ENCODE measurements around the gene GZMH.
"Not testable (repeated sequence)": the region's sequence is repeated elsewhere in the genome, so short reads cannot be mapped to it uniquely, and the experiment has no call there.

The GZMH gene

GRCh38 chr14:24609655-24610344 lies at the start of gene GZMH:
TSS of gene GZMH (minus strand) at chr14:24609685. CDS start at chr14:24609613, 72 bp downstream.
- DNase-seq (ENCODE audit: low spot score), result no peak

GRCh38 chr14:24648361-24648760 lies 38.9 kb upstream of the GZMH start:
- not testable (repeated sequence) for DNase-seq (ENCODE audit: low spot score)

- no peak for DNase-seq (ENCODE audit: low spot score)
These were observed 30.4 kb upstream of the GZMH start for GRCh38 chr14:24639905-24640304.

- no peak for DNase-seq (ENCODE audit: low spot score)
These were observed 29.8 kb upstream of the GZMH start for GRCh38 chr14:24639270-24639669.

- DNase-seq (ENCODE audit: low spot score), result no peak
These were observed 24.7 kb upstream of the GZMH start, which contains the start of gene GZMB for GRCh38 chr14:24634158-24634557. TSS of gene GZMB (minus strand) at chr14:24634190. CDS start at chr14:24634160, 30 bp downstream.

GRCh38 chr14:24633353-24633752 lies 23.9 kb upstream of the GZMH start:
- no peak for DNase-seq (ENCODE audit: low spot score)

- no peak for DNase-seq (ENCODE audit: low spot score)
These were observed 23.3 kb upstream of the GZMH start for GRCh38 chr14:24632761-24633160.

- no peak for DNase-seq (ENCODE audit: low spot score)
These were observed 22.9 kb upstream of the GZMH start for GRCh38 chr14:24632336-24632735.

- no peak for DNase-seq (ENCODE audit: low spot score)
These were observed 22.4 kb upstream of the GZMH start for GRCh38 chr14:24631749-24632335.

GRCh38 chr14:24630872-24631477 lies 21.5 kb upstream of the GZMH start:
- no peak for DNase-seq (ENCODE audit: low spot score)

GRCh38 chr14:24630087-24630871 lies 20.8 kb upstream of the GZMH start:
- DNase-seq (ENCODE audit: low spot score), result no peak

GRCh38 chr14:24629521-24629920 lies 20.0 kb upstream of the GZMH start:
- no peak for DNase-seq (ENCODE audit: low spot score)

GRCh38 chr14:24613747-24614146 lies 4.3 kb upstream of the GZMH start:
- no peak for DNase-seq (ENCODE audit: low spot score)

GRCh38 chr14:24613241-24613640 lies 3.8 kb upstream of the GZMH start:
- DNase-seq (ENCODE audit: low spot score), result no peak

GRCh38 chr14:24612196-24612595 lies 2.7 kb upstream of the GZMH start:
- no peak for DNase-seq (ENCODE audit: low spot score)

- DNase-seq (ENCODE audit: low spot score), result no peak
These were observed 1.6 kb downstream of the GZMH start for GRCh38 chr14:24607635-24608514.

GRCh38 chr14:24607081-24607480 lies 2.4 kb downstream of the GZMH start:
- DNase-seq (ENCODE audit: low spot score), result no peak

- DNase-seq (ENCODE audit: low spot score), result no peak
These were observed 3.2 kb downstream of the GZMH start for GRCh38 chr14:24606297-24606696.

- DNase-seq (ENCODE audit: low spot score), result peak; percentile 64
These were observed 3.9 kb downstream of the GZMH start for GRCh38 chr14:24605435-24606190.

- DNase-seq (ENCODE audit: low spot score), result no peak
These were observed 12.1 kb downstream of the GZMH start for GRCh38 chr14:24597403-24597802.

All from germinal center (tissue), 1 donor.